Forelimb muscle (tissue), 1 donor: ENCODE data around the gene APOBEC3A. TPM values are rescaled to one million over a fixed set of nuclear protein-coding genes. Genes with fewer than 3 reads are reported as not detected.
"Not testable (repeated sequence)": the region's sequence is repeated elsewhere in the genome, so short reads cannot be mapped to it uniquely, and the experiment has no call there.

Experiments
- DNase-seq: peaks from one replicate; pipeline ENCODE4 v3.0.0-alpha.2; 2013; ENCODE audit warnings: low read depth
- polyA plus RNA-seq: library from polyadenylated mRNA; unstranded; fragments of 120-200 nt; gene quantifications from one replicate; pipeline ENCODE4 v1.2.1, GENCODE V29; 2013; ENCODE audit not compliant: insufficient read length

Gene APOBEC3A
- polyA plus RNA-seq, 1 donor: not detected

- DNase-seq: no peak
Measured at GRCh38 chr22:38943201-38943600, 14.2 kb upstream of the APOBEC3A start.

DNA sequence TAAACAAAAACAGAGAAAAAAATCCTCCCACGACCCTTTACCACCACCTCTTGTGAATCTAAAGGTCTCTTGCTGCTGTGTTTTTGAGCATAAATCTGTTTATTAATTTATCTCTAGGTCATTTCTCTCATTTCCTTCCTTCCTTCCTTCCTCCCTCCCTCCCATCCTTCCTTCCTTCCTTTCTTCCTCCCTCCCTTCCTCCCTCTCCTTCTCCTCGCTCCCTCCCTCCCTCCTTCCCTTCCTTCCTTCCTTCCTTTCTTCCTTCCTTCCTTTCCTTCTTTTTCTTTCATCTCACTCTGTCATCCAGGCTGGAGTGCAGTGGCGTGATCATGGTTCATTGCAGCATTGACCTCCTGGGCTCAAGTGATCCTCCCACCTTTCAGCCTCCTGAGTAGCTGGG is 13.5 kb upstream of the APOBEC3A start:
- no peak for DNase-seq

DNA sequence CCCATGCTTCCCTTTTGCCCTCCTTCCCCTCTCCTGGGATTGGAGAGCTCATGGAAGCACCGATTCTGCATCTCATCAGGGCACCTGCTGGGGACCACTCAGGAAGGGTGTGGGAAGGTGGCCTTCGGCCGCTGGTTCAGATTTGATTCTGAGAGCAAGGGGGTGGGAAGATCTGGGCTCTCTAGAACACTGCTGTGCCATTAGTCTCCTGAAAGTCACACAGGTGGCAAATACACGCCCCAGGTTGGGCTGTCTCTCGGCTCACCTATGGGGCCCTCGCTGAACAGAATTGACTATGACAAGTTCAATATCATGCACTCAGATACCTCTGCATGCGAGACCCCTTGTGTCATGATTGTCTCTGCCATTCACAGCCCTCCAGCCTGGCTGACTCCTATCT is 12.8 kb upstream of the APOBEC3A start:
- DNase-seq: no peak

GRCh38 chr22:38945706-38946338 is 11.6 kb upstream of the APOBEC3A start:
- DNase-seq: not testable (repeated sequence)

DNA sequence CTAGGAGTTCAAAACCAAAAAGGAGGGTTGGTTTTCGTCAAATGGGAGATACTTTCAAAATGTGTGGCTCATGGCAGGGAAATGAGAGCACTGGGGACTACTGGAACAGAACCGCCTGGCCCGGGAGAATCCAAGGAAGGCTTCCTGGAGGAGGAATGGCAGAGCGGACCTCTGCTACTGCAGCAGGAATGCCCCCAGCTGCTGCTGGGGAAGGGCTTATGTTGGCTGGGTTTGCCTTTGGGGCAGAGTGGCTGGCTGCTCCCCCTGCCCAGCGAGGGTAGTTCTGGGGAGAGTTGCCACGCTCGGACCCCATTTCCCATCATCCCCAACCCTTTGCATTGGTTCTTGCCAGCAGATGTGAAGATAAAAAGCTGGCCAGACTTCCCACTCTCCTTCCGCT is 10.6 kb upstream of the APOBEC3A start:
- no peak for DNase-seq

DNA sequence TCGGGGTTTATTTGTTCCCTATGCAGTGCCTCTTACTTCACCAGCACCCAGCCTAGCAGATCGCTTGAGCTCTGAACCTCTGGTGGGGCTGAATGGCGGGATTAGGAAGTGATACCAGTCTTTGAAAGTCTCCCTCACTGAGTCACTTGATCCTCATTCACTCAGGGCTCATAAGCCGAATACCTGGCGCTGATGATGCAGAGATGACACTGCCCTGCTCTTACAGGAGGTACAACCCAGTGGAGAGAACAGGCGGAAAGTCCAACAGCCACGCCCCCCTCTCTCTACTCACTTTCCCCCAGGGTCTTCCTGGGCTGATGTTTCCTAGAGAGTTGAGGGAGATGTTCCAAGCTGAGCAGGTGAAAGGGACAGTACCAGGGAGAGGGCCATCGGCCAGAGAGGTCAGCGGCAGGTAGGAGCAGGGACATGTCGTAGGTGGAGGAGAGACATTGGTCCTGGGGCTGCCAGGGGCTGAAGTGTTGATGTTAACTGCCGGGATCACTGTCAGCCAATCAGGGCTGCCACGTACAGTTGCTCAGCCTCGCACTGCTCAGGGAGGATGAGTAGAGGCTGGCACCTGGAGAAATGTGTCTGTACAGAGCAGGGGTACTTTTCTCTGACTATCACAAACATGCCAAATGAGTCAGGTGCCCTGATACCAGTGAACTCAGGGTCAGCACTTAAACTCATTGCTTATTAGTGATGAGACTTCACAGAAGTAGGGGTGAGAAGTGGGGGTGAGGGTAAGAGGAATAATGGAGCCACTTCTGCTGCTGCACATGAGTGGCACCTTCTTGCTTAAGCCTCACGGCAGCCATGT is 9.9 kb upstream of the APOBEC3A start:
- DNase-seq: no peak

DNA sequence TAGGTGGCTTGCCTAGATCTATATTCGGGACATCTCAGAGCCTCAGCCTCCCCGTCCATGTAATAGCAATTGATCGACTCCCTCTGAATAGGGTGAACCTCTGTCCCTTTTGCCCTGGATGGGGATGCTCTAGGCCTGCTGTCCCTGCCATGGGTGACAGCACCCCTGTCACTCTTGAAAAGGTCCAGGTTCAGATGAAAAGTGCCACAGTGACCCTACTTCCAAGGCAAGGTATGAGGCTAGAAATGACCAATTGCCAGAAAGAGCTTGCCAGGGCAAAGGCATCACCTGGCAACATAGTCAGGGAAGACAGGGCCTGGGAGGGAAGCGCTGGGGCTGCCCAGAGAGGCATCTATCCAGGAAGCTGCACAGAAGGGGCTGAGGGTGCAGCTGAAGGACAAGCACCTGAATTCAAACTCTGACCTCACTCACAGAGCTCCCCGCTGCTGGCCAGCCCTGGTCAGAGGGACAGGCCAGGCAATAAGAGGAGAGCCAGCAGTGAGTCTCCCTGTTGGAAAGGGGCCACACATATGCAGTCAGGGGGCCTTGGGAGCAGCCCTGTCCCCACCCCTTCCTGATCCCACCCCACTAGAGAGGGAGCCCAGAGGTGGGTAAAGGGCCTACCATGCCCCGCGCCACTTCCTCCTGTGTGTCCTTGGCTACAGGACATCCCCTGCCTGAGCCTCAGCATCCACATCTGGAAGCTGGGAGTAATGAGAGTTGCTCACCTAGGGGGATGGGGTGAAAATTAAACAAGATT is 9.0 kb upstream of the APOBEC3A start:
- DNase-seq: no peak

DNA sequence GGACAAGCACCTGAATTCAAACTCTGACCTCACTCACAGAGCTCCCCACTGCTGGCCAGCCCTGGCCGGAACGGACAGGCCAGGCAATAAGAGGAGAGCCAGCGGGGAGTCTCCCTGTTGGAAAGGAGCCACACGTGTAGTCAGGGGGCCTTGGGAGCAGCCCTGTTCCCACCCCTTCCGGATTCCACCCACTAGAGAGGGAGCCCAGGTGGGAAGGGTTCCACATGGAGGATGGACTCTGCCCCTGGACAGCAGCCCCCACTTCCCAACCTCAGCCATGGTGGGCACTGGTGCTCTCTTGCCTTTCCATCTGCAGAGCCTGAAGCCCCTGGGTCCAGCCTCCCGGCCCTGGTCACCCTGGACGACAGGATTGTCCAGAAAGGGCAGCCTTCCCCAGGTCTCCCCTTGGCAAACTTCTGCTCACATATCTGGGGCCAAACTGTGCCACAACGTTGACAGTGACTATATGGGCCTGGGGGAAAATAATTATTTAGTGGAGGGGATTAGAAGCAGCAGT is 7.5 kb upstream of the APOBEC3A start:
- DNase-seq: no peak

GRCh38 chr22:38950527-38951295 is 6.7 kb upstream of the APOBEC3A start:
- DNase-seq: no peak

DNA sequence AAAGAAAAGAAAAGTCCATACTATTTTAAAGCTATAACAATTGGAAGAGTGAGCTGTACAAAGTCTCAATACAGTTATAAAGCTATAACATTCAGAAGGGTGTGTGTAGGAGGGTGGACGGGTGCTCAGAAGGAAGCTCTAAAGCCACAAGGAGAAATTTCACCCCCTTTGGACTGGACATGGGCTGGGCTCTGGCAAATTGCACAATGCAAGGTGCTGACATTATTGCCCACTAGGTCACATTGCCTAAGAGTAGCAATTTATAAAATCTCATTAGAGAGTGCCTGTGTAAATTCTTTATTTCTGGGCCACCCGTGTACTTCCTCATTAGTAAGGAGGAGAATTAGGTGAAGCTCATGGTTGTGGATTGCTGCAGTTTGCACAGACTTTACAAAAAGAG is 5.7 kb upstream of the APOBEC3A start:
- no peak for DNase-seq

- no peak for DNase-seq
Measured at GRCh38 chr22:38952281-38952993, 5.0 kb upstream of the APOBEC3A start.

- no peak for DNase-seq
Measured at GRCh38 chr22:38953091-38953490, 4.3 kb upstream of the APOBEC3A start.

GRCh38 chr22:38953577-38954413 is 3.6 kb upstream of the APOBEC3A start:
- DNase-seq: no peak

- DNase-seq: no peak
Measured at GRCh38 chr22:38954414-38955043, 2.9 kb upstream of the APOBEC3A start.

GRCh38 chr22:38955250-38955905 is 2.0 kb upstream of the APOBEC3A start:
- no peak for DNase-seq

- no peak for DNase-seq
Measured at GRCh38 chr22:38955926-38956325, 1.5 kb upstream of the APOBEC3A start.

- no peak for DNase-seq
Measured at GRCh38 chr22:38956551-38956950, 858 bp upstream of the APOBEC3A start.

- no peak for DNase-seq
Measured at GRCh38 chr22:38957808-38958650, 620 bp downstream of the APOBEC3A start.
